WTC11 (cell line): ENCODE data around the gene RSBN1L. TPM values are rescaled to one million over a fixed set of nuclear protein-coding genes. Genes with fewer than 3 reads are reported as not detected.

Experiments used
- ATAC-seq: fragments of 200-7000 bp; cut with Tn5 transposase; 2 replicates; pipeline ENCODE4 v1.10.0; 2021; ENCODE audit warnings: mild to moderate bottlenecking, moderate library complexity
- CTCF ChIA-PET: fragments of 300-600 bp; sonication (Branson Sonifier 250); formaldehyde crosslinking; loops from one replicate; lab custom pipeline; 2021; ENCODE audit warnings: antibody characterized with exemption; lab: Charles Lee
- POLR2A ChIA-PET: fragments of 350-600 bp; sonication (Branson Sonifier 250); formaldehyde crosslinking; loops from one replicate; lab custom pipeline; 2021; ENCODE audit warnings: antibody characterized with exemption; lab: Charles Lee
- DNase-seq: peaks from one replicate; pipeline ENCODE4 v3.0.0; 2021; ENCODE audit warnings: low spot score
- H3K27ac Mint-ChIP-seq: 2 replicates; pipeline ENCODE4 v1.8.0; 2021; ENCODE audit warnings: mixed read lengths
- H3K27me3 Mint-ChIP-seq: 2 replicates; pipeline ENCODE4 v1.8.0; 2021; ENCODE audit warnings: low read depth, mild to moderate bottlenecking, moderate library complexity, mixed read lengths
- H3K36me3 Mint-ChIP-seq: 2 replicates; pipeline ENCODE4 v1.8.0; 2021; ENCODE audit warnings: mixed read lengths
- H3K4me1 Mint-ChIP-seq: 2 replicates; pipeline ENCODE4 v1.8.0; 2022; ENCODE audit warnings: mixed read lengths
- H3K4me3 Mint-ChIP-seq: 2 replicates; pipeline ENCODE4 v1.8.0; 2021; ENCODE audit warnings: mild to moderate bottlenecking, moderate library complexity, mixed read lengths
- H3K9me3 Mint-ChIP-seq: 2 replicates; pipeline ENCODE4 v1.8.0; 2021; ENCODE audit warnings: mixed read lengths
- AR ChIP-seq: fragments of 250-450 bp; sonication (Bioruptor Pico); IDR thresholded peaks from 2 replicates; pipeline ENCODE4 v1.9.0; 2021; ENCODE audit warnings: mild to moderate bottlenecking
- ATF1 ChIP-seq: sonication (generic); formaldehyde crosslinking; IDR thresholded peaks from 2 replicates; pipeline ENCODE4 v1.8.1; 2023; ENCODE audit warnings: mild to moderate bottlenecking, moderate library complexity, missing genetic modification reagents
- ELF4 ChIP-seq: sonication (generic); formaldehyde crosslinking; IDR thresholded peaks from 2 replicates; pipeline ENCODE4 v1.8.1; 2022; ENCODE audit warnings: low read depth, mild to moderate bottlenecking, moderate library complexity, missing genetic modification reagents
- JUN ChIP-seq: sonication (generic); formaldehyde crosslinking; IDR thresholded peaks from 2 replicates; pipeline ENCODE4 v1.8.0; 2023; ENCODE audit warnings: mild to moderate bottlenecking, missing genetic modification reagents
- NFYB ChIP-seq: sonication (generic); formaldehyde crosslinking; conservative IDR thresholded peaks from 2 replicates; pipeline ENCODE4 v1.8.0; 2022; ENCODE audit warnings: low read depth, missing genetic modification reagents
- NR1H2 ChIP-seq: sonication (generic); formaldehyde crosslinking; IDR thresholded peaks from 2 replicates; pipeline ENCODE4 v1.9.0; 2021; ENCODE audit warnings: mild to moderate bottlenecking, moderate library complexity, missing genetic modification reagents
- SOX15 ChIP-seq: fragments of 250-450 bp; sonication (Bioruptor Pico); IDR thresholded peaks from 2 replicates; pipeline ENCODE4 v1.9.0; 2021; ENCODE audit warnings: mild to moderate bottlenecking
- TP53 ChIP-seq: sonication (generic); formaldehyde crosslinking; IDR thresholded peaks from 2 replicates; pipeline ENCODE4 v1.8.1; 2023; ENCODE audit warnings: mild to moderate bottlenecking, missing genetic modification reagents
- USF1 ChIP-seq: sonication (generic); formaldehyde crosslinking; IDR thresholded peaks from 2 replicates; pipeline ENCODE4 v1.8.0; 2022; ENCODE audit warnings: mild to moderate bottlenecking, missing genetic modification reagents
- USF2 ChIP-seq: sonication (generic); formaldehyde crosslinking; IDR thresholded peaks from 2 replicates; pipeline ENCODE4 v1.8.1; 2023; ENCODE audit warnings: mild to moderate bottlenecking, missing genetic modification reagents, moderate library complexity
- ZNF232 ChIP-seq: sonication (generic); formaldehyde crosslinking; IDR thresholded peaks from 2 replicates; pipeline ENCODE4 v1.8.0; 2022; ENCODE audit warnings: mild to moderate bottlenecking, missing genetic modification reagents
- ZNF317 ChIP-seq: sonication (generic); formaldehyde crosslinking; IDR thresholded peaks from 2 replicates; pipeline ENCODE4 v1.8.1; 2023; ENCODE audit warnings: low read depth, mild to moderate bottlenecking, moderate library complexity, missing genetic modification reagents, borderline replicate concordance
- ZNF425 ChIP-seq: fragments of 250-450 bp; sonication (Bioruptor Pico); conservative IDR thresholded peaks from 2 replicates; pipeline ENCODE4 v1.9.0; 2021; ENCODE audit warnings: mild to moderate bottlenecking
- total RNA-seq: library from RNA; stranded (reverse); gene quantifications from 3 replicates; pipeline ENCODE4 v1.2.3, GENCODE V29; 2021
- TF ChIP-seq, protein P1 (sequence below): sonication (generic); formaldehyde crosslinking; IDR thresholded peaks from 2 replicates; pipeline ENCODE4 v1.8.1; 2023; ENCODE audit warnings: mild to moderate bottlenecking, missing genetic modification reagents, borderline replicate concordance
- TF ChIP-seq, protein P2 (sequence below): sonication (generic); formaldehyde crosslinking; IDR thresholded peaks from 2 replicates; pipeline ENCODE4 v1.8.1; 2023; ENCODE audit warnings: mild to moderate bottlenecking, missing genetic modification reagents

Gene RSBN1L
- total RNA-seq, 1 experiment from 2014 or later = 16.8 TPM

DNA sequence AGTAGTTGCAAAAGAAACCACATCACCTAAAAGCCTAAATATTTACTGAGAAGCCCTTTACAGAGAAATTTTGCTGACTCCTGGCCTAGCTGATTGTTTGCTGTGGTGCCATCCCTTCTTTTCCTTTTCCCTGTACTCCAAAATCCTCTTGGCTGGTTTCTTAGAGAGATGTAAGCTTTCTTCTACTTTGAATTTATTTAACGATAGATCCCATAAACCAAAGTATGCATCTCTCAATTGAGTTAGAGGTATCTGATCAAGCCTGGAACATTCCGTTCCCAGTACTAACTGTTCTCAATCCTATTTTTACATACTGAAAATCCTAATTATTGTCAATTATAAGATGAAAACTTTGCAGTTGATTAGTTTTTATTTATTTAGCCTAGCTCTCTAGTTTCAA is 95.7 kb downstream of the RSBN1L start:
- H3K27me3 Mint-ChIP-seq = no peaks in the 10 kb centered on the region
- H3K27ac Mint-ChIP-seq = peak overlapping the region; percentile 79
- ATAC-seq (no peak), DNase-seq (no peak)
- ChIA-PET POLR2A (no interaction called here), CTCF (no interaction called here)
- H3K9me3 Mint-ChIP-seq = no peaks in the 10 kb centered on the region
- H3K36me3 Mint-ChIP-seq = peaks cover 7% of the 10 kb centered on the region; the same call in 1 of the 2 replicates
- TF ChIP-seq ZNF232 (no peak), USF2 (CRISPR knock-in tag) (no peak), TP53 (no peak), AR (CRISPR knock-in tag) (no peak), USF1 (no peak), JUN (CRISPR knock-in tag) (no peak), SOX15 (no peak), ZNF425 (CRISPR knock-in tag) (no peak), NR1H2 (no peak)
- TF ChIP-seq, protein P1, sequence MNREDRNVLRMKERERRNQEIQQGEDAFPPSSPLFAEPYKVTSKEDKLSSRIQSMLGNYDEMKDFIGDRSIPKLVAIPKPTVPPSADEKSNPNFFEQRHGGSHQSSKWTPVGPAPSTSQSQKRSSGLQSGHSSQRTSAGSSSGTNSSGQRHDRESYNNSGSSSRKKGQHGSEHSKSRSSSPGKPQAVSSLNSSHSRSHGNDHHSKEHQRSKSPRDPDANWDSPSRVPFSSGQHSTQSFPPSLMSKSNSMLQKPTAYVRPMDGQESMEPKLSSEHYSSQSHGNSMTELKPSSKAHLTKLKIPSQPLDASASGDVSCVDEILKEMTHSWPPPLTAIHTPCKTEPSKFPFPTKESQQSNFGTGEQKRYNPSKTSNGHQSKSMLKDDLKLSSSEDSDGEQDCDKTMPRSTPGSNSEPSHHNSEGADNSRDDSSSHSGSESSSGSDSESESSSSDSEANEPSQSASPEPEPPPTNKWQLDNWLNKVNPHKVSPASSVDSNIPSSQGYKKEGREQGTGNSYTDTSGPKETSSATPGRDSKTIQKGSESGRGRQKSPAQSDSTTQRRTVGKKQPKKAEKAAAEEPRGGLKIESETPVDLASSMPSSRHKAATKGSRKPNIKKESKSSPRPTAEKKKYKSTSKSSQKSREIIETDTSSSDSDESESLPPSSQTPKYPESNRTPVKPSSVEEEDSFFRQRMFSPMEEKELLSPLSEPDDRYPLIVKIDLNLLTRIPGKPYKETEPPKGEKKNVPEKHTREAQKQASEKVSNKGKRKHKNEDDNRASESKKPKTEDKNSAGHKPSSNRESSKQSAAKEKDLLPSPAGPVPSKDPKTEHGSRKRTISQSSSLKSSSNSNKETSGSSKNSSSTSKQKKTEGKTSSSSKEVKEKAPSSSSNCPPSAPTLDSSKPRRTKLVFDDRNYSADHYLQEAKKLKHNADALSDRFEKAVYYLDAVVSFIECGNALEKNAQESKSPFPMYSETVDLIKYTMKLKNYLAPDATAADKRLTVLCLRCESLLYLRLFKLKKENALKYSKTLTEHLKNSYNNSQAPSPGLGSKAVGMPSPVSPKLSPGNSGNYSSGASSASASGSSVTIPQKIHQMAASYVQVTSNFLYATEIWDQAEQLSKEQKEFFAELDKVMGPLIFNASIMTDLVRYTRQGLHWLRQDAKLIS (CRISPR knock-in tag) = no peak
- TF ChIP-seq, protein P2, sequence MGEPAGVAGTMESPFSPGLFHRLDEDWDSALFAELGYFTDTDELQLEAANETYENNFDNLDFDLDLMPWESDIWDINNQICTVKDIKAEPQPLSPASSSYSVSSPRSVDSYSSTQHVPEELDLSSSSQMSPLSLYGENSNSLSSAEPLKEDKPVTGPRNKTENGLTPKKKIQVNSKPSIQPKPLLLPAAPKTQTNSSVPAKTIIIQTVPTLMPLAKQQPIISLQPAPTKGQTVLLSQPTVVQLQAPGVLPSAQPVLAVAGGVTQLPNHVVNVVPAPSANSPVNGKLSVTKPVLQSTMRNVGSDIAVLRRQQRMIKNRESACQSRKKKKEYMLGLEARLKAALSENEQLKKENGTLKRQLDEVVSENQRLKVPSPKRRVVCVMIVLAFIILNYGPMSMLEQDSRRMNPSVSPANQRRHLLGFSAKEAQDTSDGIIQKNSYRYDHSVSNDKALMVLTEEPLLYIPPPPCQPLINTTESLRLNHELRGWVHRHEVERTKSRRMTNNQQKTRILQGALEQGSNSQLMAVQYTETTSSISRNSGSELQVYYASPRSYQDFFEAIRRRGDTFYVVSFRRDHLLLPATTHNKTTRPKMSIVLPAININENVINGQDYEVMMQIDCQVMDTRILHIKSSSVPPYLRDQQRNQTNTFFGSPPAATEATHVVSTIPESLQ (CRISPR knock-in tag) = no peak
- TF ChIP-seq, all 79 proteins: peak for 0
- no peak overlapping the region for H3K4me3 Mint-ChIP-seq
- peaks cover 29% of the 10 kb centered on the region for H3K4me1 Mint-ChIP-seq

GRCh38 chr7:77794000-77794399 is 97.7 kb downstream of the RSBN1L start:
- H3K4me1 Mint-ChIP-seq = peaks cover 38% of the 10 kb centered on the region
- H3K27ac Mint-ChIP-seq = no peak overlapping the region
- ATAC-seq (no peak), DNase-seq (no peak)
- POLR2A ChIA-PET = no interaction called here
- no peak overlapping the region for H3K4me3 Mint-ChIP-seq
- H3K9me3 Mint-ChIP-seq = no peaks in the 10 kb centered on the region
- CTCF ChIA-PET = no interaction called here
- peaks cover 7% of the 10 kb centered on the region; the same call in 1 of the 2 replicates for H3K36me3 Mint-ChIP-seq
- TF ChIP-seq, protein P2 (CRISPR knock-in tag) = no peak
- TF ChIP-seq ZNF317 (CRISPR knock-in tag) (no peak), NR1H2 (no peak), NFYB (CRISPR knock-in tag) (no peak), ATF1 (CRISPR knock-in tag) (no peak), ELF4 (no peak)
- TF ChIP-seq, protein P1 (CRISPR knock-in tag) = no peak
- H3K27me3 Mint-ChIP-seq = no peaks in the 10 kb centered on the region
